HG02840 (cell line): ENCODE measurements around the gene VPS35.
"Not testable (repeated sequence)": the region's sequence is repeated elsewhere in the genome, so short reads cannot be mapped to it uniquely, and the experiment has no call there.

Experiments used
- ATAC-seq: cut with Tn5 transposase; IDR thresholded peaks from one replicate; pipeline ENCODE4 v1.9.1; 2021; ENCODE audit warnings: mild to moderate bottlenecking, moderate library complexity, moderate number of reproducible peaks; ENCODE audit not compliant: unreplicated experiment, low FRiP score

VPS35 gene

GRCh38 chr16:46673320-46674013 is 15.5 kb downstream of the VPS35 start:
- no peak for ATAC-seq

GRCh38 chr16:46662123-46662522 is 26.9 kb downstream of the VPS35 start:
- no peak for ATAC-seq

GRCh38 chr16:46658925-46659324 is 30.1 kb downstream of the VPS35 start:
- peak; percentile 72 for ATAC-seq

- no peak for ATAC-seq
These were observed 37.7 kb downstream of the VPS35 start for GRCh38 chr16:46651305-46651704.

GRCh38 chr16:46650254-46650623 is 38.7 kb downstream of the VPS35 start:
- no peak for ATAC-seq

- no peak for ATAC-seq
These were observed 39.3 kb downstream of the VPS35 start for GRCh38 chr16:46649588-46650253.

GRCh38 chr16:46648656-46649055 is 40.3 kb downstream of the VPS35 start:
- ATAC-seq, result no peak

GRCh38 chr16:46638947-46639925 is 49.7 kb downstream of the VPS35 start:
- no peak for ATAC-seq

- no peak for ATAC-seq
These were observed 55.9 kb downstream of the VPS35 start for GRCh38 chr16:46632778-46633733.

GRCh38 chr16:46629331-46630219 is 59.4 kb downstream of the VPS35 start:
- ATAC-seq, result no peak

GRCh38 chr16:46627746-46628145 is 61.2 kb downstream of the VPS35 start:
- ATAC-seq, result no peak

- not testable (repeated sequence) for ATAC-seq
These were observed 62.3 kb downstream of the VPS35 start for GRCh38 chr16:46626681-46627080.

- not testable (repeated sequence) for ATAC-seq
These were observed 64.1 kb downstream of the VPS35 start for GRCh38 chr16:46624862-46625261.

GRCh38 chr16:46623707-46624106 is 65.3 kb downstream of the VPS35 start:
- ATAC-seq, result not testable (repeated sequence)

- not testable (repeated sequence) for ATAC-seq
These were observed 65.7 kb downstream of the VPS35 start for GRCh38 chr16:46623246-46623645.

- ATAC-seq, result no peak
These were observed 66.9 kb downstream of the VPS35 start for GRCh38 chr16:46621934-46622676.

GRCh38 chr16:46621006-46621933 is 67.7 kb downstream of the VPS35 start, which contains the start of gene SHCBP1:
SHCBP1 (minus strand) TSS chr16:46621379; CDS start chr16:46621359, 20 bp downstream.
- ATAC-seq, result peak; percentile 92
